Measurements from ENCODE around the gene MATR3. TPM values are rescaled to one million over a fixed set of nuclear protein-coding genes. Genes with fewer than 3 reads are reported as not detected.
A peak's percentile ranks its signal among the peaks of the same experiment; 100 is the strongest.

MATR3 gene
- total RNA-seq, 1 experiment from 2014 or later = 194 TPM

GRCh38 chr5:139276426-139276825 lies 17.1 kb upstream of the MATR3 start:
- no peak for TF ChIP-seq CTCF (IDR thresholded peaks at IDR 0.05; ENCODE audit: insufficient read depth in 1 of 2, low read depth in 1 of 2, low read length in 1 of 2, severe bottlenecking in 1 of 2, unreplicated experiment in 1 of 2)
- H3K36me3 Mint-ChIP-seq (ENCODE audit: insufficient read depth, unreplicated experiment) = peaks cover 78% of the 10 kb centered on the region
- POLR2A ChIA-PET = interaction anchor here (1.0 kb wide), 1 partner anchor 17 kb away, joined by 9 read pairs; the partner anchor contains the start of gene MATR3
- TSS peak; percentile 19 for BruUV-seq (replicated peaks)
- H3K4me3 Mint-ChIP-seq (ENCODE audit: unreplicated experiment) = peak overlapping the region; percentile 87
- Histone ChIP-seq H3K36me3 (ENCODE audit: control insufficient read depth, insufficient read depth, low read length) (peaks cover 5% of the 10 kb centered on the region), H3K27me3 (replicated peaks; ENCODE audit: control insufficient read depth, insufficient read depth, low read length) (no peaks in the 10 kb centered on the region), H3K4me3 (ENCODE audit: low read depth, low read length) (no peak overlapping the region), H3K4me1 (peaks cover 41% of the 10 kb centered on the region), H3K9me3 (no peaks in the 10 kb centered on the region)
- H3K27ac Mint-ChIP-seq (ENCODE audit: unreplicated experiment) = no peak overlapping the region
- CTCF ChIA-PET = no interaction called here
- H3K9me3 Mint-ChIP-seq (ENCODE audit: unreplicated experiment) = no peaks in the 10 kb centered on the region
- peaks cover 17% of the 10 kb centered on the region for H3K4me1 Mint-ChIP-seq (ENCODE audit: low read depth, unreplicated experiment)
- no peaks in the 10 kb centered on the region for H3K27me3 Mint-ChIP-seq (ENCODE audit: insufficient read depth, unreplicated experiment)
- DNase-seq = no peak
- intact Hi-C loops (cut with micrococcal nuclease; ENCODE audit: unreplicated experiment) = no loop called here

GRCh38 chr5:139277171-139277570 lies 16.4 kb upstream of the MATR3 start:
- POLR2A ChIA-PET = no interaction called here
- DNase-seq = no peak
- Mint-ChIP-seq H3K36me3 (ENCODE audit: insufficient read depth, unreplicated experiment) (peaks cover 86% of the 10 kb centered on the region), H3K4me3 (ENCODE audit: unreplicated experiment) (no peak overlapping the region), H3K27me3 (ENCODE audit: insufficient read depth, unreplicated experiment) (no peaks in the 10 kb centered on the region), H3K4me1 (ENCODE audit: low read depth, unreplicated experiment) (peaks cover 17% of the 10 kb centered on the region), H3K27ac (ENCODE audit: unreplicated experiment) (no peak overlapping the region), H3K9me3 (ENCODE audit: unreplicated experiment) (no peaks in the 10 kb centered on the region)
- Histone ChIP-seq H3K4me1 (peaks cover 46% of the 10 kb centered on the region), H3K9me3 (no peaks in the 10 kb centered on the region), H3K27me3 (replicated peaks; ENCODE audit: control insufficient read depth, insufficient read depth, low read length) (no peaks in the 10 kb centered on the region), H3K36me3 (ENCODE audit: control insufficient read depth, insufficient read depth, low read length) (peaks cover 5% of the 10 kb centered on the region), H3K4me3 (ENCODE audit: low read depth, low read length) (no peak overlapping the region)
- no TSS peak for BruUV-seq (replicated peaks)
- CTCF ChIA-PET = interaction anchor here (0.7 kb wide), 2 partner anchors 185 to 1212 kb away, joined by 3 read pairs; no protein-coding TSS in a partner anchor
- no peak for TF ChIP-seq CTCF (IDR thresholded peaks at IDR 0.05; ENCODE audit: insufficient read depth in 1 of 2, low read depth in 1 of 2, low read length in 1 of 2, severe bottlenecking in 1 of 2, unreplicated experiment in 1 of 2)
- intact Hi-C loops (cut with micrococcal nuclease; ENCODE audit: unreplicated experiment) = no loop called here

GRCh38 chr5:139278540-139279274 lies 14.8 kb upstream of the MATR3 start:
- H3K27ac Mint-ChIP-seq (ENCODE audit: unreplicated experiment) = no peak overlapping the region
- intact Hi-C loops (cut with micrococcal nuclease; ENCODE audit: unreplicated experiment) = no loop called here
- no peaks in the 10 kb centered on the region for H3K27me3 ChIP-seq (replicated peaks; ENCODE audit: control insufficient read depth, insufficient read depth, low read length)
- no peaks in the 10 kb centered on the region for H3K9me3 ChIP-seq
- BruUV-seq (replicated peaks) = no TSS peak
- no peak overlapping the region for H3K4me3 ChIP-seq (ENCODE audit: low read depth, low read length)
- peaks cover 97% of the 10 kb centered on the region for H3K36me3 Mint-ChIP-seq (ENCODE audit: insufficient read depth, unreplicated experiment)
- ChIA-PET CTCF (no interaction called here), POLR2A (no interaction called here)
- peaks cover 5% of the 10 kb centered on the region for H3K36me3 ChIP-seq (ENCODE audit: control insufficient read depth, insufficient read depth, low read length)
- H3K4me1 Mint-ChIP-seq (ENCODE audit: low read depth, unreplicated experiment) = peaks cover 17% of the 10 kb centered on the region
- H3K27me3 Mint-ChIP-seq (ENCODE audit: insufficient read depth, unreplicated experiment) = no peaks in the 10 kb centered on the region
- TF ChIP-seq CTCF (IDR thresholded peaks at IDR 0.05; ENCODE audit: insufficient read depth in 1 of 2, low read depth in 1 of 2, low read length in 1 of 2, severe bottlenecking in 1 of 2, unreplicated experiment in 1 of 2) = no peak
- H3K4me1 ChIP-seq = peaks cover 55% of the 10 kb centered on the region
- H3K9me3 Mint-ChIP-seq (ENCODE audit: unreplicated experiment) = no peaks in the 10 kb centered on the region
- no peak for DNase-seq
- no peak overlapping the region for H3K4me3 Mint-ChIP-seq (ENCODE audit: unreplicated experiment)

Data from Caco-2 (cell line).